HEK293T (cell line): ENCODE measurements around the gene CNFN.

Experiments used
- CTCF ChIA-PET: fragments of 350-600 bp; formaldehyde crosslinking; extraction: SDS; loops from one replicate; lab custom pipeline; 2021; ENCODE audit warnings: antibody characterized with exemption, inconsistent platforms; lab: Yijun Ruan, JAX
- POLR2A ChIA-PET: fragments of 350-600 bp; formaldehyde crosslinking; extraction: SDS; loops from one replicate; lab custom pipeline; 2020; ENCODE audit warnings: antibody characterized with exemption, inconsistent platforms; lab: Yijun Ruan, JAX
- DNase-seq: peaks from one replicate; pipeline ENCODE4 v3.0.0; 2012; ENCODE audit warnings: mixed read lengths; ENCODE audit errors: extremely low spot score
- ARNT ChIP-seq: fragments of 450-650 bp; IDR thresholded peaks from 2 replicates; pipeline ENCODE4 v1.6.1; 2017; ENCODE audit warnings: mild to moderate bottlenecking
- BHLHE40 ChIP-seq: fragments of 450-650 bp; IDR thresholded peaks from 2 replicates; pipeline ENCODE4 v1.6.1; 2016; ENCODE audit warnings: mild to moderate bottlenecking, moderate library complexity, borderline replicate concordance
- CTBP1 ChIP-seq: fragments of 450-650 bp; IDR thresholded peaks from 2 replicates; pipeline ENCODE4 v1.6.1; 2016; ENCODE audit warnings: borderline replicate concordance
- ELF4 ChIP-seq: fragments of 450-650 bp; IDR thresholded peaks from 2 replicates; pipeline ENCODE4 v1.6.1; 2017; ENCODE audit warnings: antibody characterized with exemption
- FOXA1 ChIP-seq: fragments of 450-650 bp; IDR thresholded peaks from 2 replicates; pipeline ENCODE4 v1.6.1; 2016; ENCODE audit warnings: mild to moderate bottlenecking
- FOXK2 ChIP-seq: fragments of 450-650 bp; IDR thresholded peaks from 2 replicates; pipeline ENCODE4 v1.6.1; 2016; ENCODE audit warnings: mild to moderate bottlenecking
- FOXM1 ChIP-seq: fragments of 450-650 bp; IDR thresholded peaks from 2 replicates; pipeline ENCODE4 v1.6.1; 2017; ENCODE audit warnings: mild to moderate bottlenecking, borderline replicate concordance
- HDGF ChIP-seq: fragments of 450-650 bp; IDR thresholded peaks from 2 replicates; pipeline ENCODE4 v1.6.1; 2017; ENCODE audit warnings: antibody characterized with exemption, borderline replicate concordance
- L3MBTL2 ChIP-seq: fragments of 450-650 bp; conservative IDR thresholded peaks from 2 replicates; pipeline ENCODE4 v1.6.1; 2016; ENCODE audit warnings: mild to moderate bottlenecking
- LEF1 ChIP-seq: fragments of 450-650 bp; IDR thresholded peaks from 2 replicates; pipeline ENCODE4 v1.6.1; 2017; ENCODE audit warnings: mild to moderate bottlenecking, borderline replicate concordance
- NFRKB ChIP-seq: fragments of 450-650 bp; IDR thresholded peaks from 2 replicates; pipeline ENCODE4 v1.6.1; 2016; ENCODE audit warnings: mild to moderate bottlenecking, moderate library complexity
- SP1 ChIP-seq: fragments of 450-650 bp; IDR thresholded peaks from 2 replicates; pipeline ENCODE4 v1.6.1; 2017
- SUZ12 ChIP-seq: fragments of 450-650 bp; IDR thresholded peaks from 2 replicates; pipeline ENCODE4 v1.6.1; 2016; ENCODE audit warnings: mild to moderate bottlenecking
- TARDBP ChIP-seq: fragments of 450-650 bp; IDR thresholded peaks from 2 replicates; pipeline ENCODE4 v1.6.1; 2016
- ZNF384 ChIP-seq: fragments of 450-650 bp; IDR thresholded peaks from 2 replicates; pipeline ENCODE4 v1.6.1; 2016
- TF ChIP-seq, protein P1 (sequence below): fragments of 450-650 bp; IDR thresholded peaks from 2 replicates; pipeline ENCODE4 v1.6.1; 2016

The CNFN gene

DNA sequence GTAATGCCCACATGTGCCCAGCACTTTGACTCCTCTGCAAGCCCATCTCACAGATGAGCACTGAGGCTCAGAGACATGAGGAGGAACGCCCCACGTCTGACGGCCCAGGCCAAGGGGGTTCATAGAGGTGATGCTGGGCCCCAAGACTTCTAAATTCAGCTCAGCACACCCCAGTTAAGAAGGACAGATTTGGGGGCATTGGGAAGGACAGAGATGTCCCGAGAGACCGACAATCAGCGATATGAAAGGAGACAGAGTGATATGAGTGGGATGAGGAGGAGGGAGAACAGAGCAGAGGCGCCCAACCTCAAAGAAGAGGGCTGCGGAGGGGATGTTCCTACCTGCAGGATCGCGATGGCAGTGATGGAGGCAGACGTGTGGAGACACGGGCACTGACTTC, at the start of gene CNFN:
CNFN (minus strand) TSS at position 399 of the 400 bp plus-strand sequence. CDS start 1,260 bp downstream, outside the sequence.
- no peak for TF ChIP-seq SP1
- no peak for TF ChIP-seq ELF4
- no peak for TF ChIP-seq FOXA1
- TF ChIP-seq TARDBP, result no peak
- TF ChIP-seq, protein P1, sequence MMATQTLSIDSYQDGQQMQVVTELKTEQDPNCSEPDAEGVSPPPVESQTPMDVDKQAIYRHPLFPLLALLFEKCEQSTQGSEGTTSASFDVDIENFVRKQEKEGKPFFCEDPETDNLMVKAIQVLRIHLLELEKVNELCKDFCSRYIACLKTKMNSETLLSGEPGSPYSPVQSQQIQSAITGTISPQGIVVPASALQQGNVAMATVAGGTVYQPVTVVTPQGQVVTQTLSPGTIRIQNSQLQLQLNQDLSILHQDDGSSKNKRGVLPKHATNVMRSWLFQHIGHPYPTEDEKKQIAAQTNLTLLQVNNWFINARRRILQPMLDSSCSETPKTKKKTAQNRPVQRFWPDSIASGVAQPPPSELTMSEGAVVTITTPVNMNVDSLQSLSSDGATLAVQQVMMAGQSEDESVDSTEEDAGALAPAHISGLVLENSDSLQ, result no peak
- TF ChIP-seq SUZ12, result no peak
- TF ChIP-seq LEF1, result no peak
- TF ChIP-seq ARNT, result no peak
- no peak for TF ChIP-seq HDGF
- ChIA-PET CTCF (interaction anchor here (0.5 kb wide), 1 partner anchor 281 kb away, joined by 6 read pairs; no protein-coding TSS in a partner anchor), POLR2A (no interaction called here)
- no peak for DNase-seq

DNA sequence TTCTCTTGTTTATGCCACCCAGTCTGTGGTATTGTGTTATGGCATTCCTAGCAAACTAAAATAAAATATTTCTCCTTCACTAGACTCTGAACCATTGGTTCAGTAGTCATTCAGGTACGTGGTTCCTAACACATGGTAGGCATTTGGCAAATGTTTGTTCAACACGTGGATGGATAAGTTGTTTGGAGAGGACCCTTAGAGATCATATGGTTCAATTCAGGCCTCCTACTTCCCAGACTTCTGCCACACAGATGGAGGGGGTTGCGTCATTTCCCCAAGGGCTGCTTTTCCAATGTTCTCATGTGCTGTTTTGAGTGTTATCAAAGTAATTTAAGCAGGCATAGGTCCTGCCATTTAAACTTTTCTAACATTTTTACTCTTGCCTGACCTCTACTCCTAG, 45.9 kb upstream of the CNFN start:
- ChIA-PET CTCF (no interaction called here), POLR2A (no interaction called here)
- no peak for DNase-seq
- TF ChIP-seq FOXK2 (no peak), TARDBP (no peak), ZNF384 (no peak), ELF4 (no peak)

DNA sequence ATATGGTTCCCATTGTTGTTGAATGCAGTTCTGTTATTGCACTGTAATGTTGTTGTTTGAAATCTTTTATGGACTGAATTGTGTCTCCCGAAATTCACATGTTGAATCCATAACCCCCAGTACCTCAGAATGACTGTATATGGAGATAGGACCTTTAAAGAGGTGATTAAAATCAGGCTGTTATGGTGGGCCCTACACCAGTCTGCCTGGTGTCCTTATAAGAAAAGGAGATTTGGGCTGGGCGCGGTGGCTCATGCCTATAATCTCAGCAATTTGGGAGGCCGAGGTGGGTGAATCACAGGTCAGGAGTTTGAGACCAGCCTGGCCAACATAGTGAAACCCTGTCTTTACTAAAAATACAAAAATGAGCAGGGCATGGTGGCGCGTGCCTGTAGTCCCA, 45.2 kb upstream of the CNFN start:
- DNase-seq, result no peak
- TF ChIP-seq NFRKB (no peak), ZNF384 (no peak), SUZ12 (no peak), HDGF (no peak), CTBP1 (no peak), FOXK2 (no peak), L3MBTL2 (no peak), SP1 (no peak), BHLHE40 (no peak), FOXA1 (no peak), ELF4 (no peak), LEF1 (no peak), TARDBP (no peak), FOXM1 (no peak), ARNT (no peak)
- TF ChIP-seq, protein P1, result no peak
- ChIA-PET CTCF (interaction anchor here (0.6 to 1.3 kb wide), 2 partner anchors 9 to 156 kb away, joined by 3 to 6 read pairs; no protein-coding TSS in a partner anchor), POLR2A (no interaction called here)

DNA sequence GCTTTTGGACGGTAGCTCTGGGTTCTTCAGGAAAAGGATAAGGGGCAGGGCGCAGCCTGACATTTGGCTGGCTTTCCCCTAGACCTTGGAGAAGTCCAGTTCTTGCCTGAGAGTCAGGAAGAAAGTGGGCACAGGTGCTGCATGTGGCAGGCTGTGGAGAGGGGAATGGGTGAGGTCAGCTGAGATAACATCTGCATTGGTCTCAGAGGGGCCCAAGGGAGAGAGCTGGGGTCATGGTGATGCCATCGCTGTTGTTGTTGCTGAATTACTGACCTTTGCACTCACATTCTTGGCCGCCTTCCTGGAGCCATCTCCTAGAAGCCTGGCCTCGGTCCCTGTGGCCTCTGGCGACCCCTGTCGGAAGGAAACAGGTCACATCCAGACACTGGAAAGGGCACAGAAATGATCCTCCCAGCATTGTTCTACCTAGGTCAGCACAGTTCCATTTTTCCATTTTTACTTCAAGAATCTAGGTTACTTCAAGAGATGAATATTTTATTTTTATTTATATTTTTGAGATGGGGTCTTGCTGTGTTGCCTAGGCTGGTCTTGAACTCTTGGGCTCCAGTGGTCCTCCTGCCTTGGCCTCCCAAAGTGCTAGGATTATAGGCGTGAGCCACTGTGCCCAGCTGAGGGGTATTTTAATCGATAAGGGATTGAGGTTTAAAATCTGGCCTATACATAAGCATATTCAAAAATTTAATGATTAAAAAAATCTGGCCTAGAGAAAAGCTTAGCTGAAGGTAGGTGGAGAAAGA, 43.6 kb upstream of the CNFN start:
- CTCF ChIA-PET, result interaction anchor here (0.9 to 2.0 kb wide), 5 partner anchors 9 to 154 kb away, joined by 3 to 7 read pairs (median 3); no protein-coding TSS in a partner anchor
- DNase-seq, result peak; percentile 71
- POLR2A ChIA-PET, result interaction anchor here (0.7 to 0.9 kb wide), 2 partner anchors 9 to 37 kb away, joined by 3 read pairs; no protein-coding TSS in a partner anchor
- TF ChIP-seq FOXM1 (no peak), SUZ12 (no peak), TARDBP (no peak), CTBP1 (no peak), LEF1 (no peak), ARNT (no peak), HDGF (no peak), L3MBTL2 (no peak), NFRKB (no peak), FOXK2 (no peak), FOXA1 (no peak)
- TF ChIP-seq, protein P1, result no peak

GRCh38 chr19:42431486-42431885, 41.4 kb upstream of the CNFN start:
- TF ChIP-seq ELF4 (no peak), HDGF (no peak), LEF1 (no peak), BHLHE40 (no peak), L3MBTL2 (no peak), TARDBP (no peak), FOXA1 (no peak), CTBP1 (no peak), FOXM1 (no peak), ZNF384 (no peak), SUZ12 (no peak), ARNT (no peak), SP1 (no peak), FOXK2 (no peak), NFRKB (no peak)
- TF ChIP-seq, protein P1, result no peak
- ChIA-PET POLR2A (no interaction called here), CTCF (interaction anchor here (1.7 kb wide), 1 partner anchor 9 kb away, joined by 7 read pairs; no protein-coding TSS in a partner anchor)
- no peak for DNase-seq
